Activated naive CD4-positive, alpha-beta T cell treated with anti-CD3 and anti-CD28 coated beads, Interleukin-2, amount 50 U/mL, for 16 hours (primary cell): ENCODE data around the gene RNF126.
A peak's percentile ranks its signal among the peaks of the same experiment; 100 is the strongest.
"Not testable (repeated sequence)": the region's sequence is repeated elsewhere in the genome, so short reads cannot be mapped to it uniquely, and the experiment has no call there.

Experiments
- DNase-seq: peaks from one replicate; pipeline ENCODE4 v3.0.0-alpha.2; 2020

Gene RNF126

DNA sequence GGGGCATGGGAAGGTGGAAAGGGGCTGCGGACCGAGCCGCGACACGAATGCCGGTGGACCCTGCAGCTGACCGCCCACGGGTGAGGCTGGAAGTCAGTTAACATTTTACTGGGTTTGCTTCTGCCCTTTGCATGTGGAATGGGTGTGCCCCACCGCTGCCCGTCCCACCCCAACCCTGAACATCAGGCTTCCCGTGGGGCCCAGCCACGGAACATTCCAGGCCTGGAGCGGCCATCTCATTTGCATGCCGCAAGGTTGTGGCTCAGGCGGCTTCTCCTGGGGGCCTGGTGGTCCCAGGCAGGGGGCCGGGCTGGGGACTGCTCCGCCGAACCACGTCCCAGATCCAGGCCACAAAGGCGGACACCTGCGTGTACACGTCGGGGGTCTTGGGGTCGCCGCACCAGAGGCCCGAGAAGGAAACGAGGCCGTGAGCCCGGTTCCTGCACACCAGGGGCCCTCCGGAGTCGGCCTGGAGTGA is 22.5 kb upstream of the RNF126 start:
- no peak for DNase-seq

GRCh38 chr19:682678-683320 is 19.8 kb upstream of the RNF126 start:
- no peak for DNase-seq

DNA sequence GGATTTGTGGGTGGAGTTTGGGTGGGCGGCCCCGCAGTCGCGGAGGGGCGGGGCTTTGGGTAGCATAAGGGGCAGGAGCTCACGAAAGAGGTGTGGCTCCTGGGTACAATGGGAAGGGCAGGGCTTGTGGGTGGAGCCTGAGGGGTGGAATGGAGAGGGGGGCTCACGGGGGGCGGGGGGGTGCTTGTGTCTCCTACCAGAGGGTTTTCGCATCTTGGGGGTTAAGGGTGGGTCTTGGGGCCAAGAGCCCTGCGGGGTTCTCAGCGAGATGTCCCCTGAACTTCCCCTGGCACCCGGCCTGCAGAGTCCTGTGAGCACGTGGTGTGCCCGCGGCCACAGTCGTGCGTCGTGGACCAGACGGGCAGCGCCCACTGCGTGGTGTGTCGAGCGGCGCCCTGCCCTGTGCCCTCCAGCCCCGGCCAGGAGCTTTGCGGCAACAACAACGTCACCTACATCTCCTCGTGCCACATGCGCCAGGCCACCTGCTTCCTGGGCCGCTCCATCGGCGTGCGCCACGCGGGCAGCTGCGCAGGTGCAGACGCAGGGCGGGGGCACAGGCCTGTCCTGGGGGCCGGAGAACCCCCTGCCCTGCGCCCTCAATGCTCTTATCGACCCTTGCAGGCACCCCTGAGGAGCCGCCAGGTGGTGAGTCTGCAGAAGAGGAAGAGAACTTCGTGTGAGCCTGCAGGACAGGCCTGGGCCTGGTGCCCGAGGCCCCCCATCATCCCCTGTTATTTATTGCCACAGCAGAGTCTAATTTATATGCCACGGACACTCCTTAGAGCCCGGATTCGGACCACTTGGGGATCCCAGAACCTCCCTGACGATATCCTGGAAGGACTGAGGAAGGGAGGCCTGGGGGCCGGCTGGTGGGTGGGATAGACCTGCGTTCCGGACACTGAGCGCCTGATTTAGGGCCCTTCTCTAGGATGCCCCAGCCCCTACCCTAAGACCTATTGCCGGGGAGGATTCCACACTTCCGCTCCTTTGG is 18.3 kb upstream of the RNF126 start:
- DNase-seq, result peak; percentile 44

DNA sequence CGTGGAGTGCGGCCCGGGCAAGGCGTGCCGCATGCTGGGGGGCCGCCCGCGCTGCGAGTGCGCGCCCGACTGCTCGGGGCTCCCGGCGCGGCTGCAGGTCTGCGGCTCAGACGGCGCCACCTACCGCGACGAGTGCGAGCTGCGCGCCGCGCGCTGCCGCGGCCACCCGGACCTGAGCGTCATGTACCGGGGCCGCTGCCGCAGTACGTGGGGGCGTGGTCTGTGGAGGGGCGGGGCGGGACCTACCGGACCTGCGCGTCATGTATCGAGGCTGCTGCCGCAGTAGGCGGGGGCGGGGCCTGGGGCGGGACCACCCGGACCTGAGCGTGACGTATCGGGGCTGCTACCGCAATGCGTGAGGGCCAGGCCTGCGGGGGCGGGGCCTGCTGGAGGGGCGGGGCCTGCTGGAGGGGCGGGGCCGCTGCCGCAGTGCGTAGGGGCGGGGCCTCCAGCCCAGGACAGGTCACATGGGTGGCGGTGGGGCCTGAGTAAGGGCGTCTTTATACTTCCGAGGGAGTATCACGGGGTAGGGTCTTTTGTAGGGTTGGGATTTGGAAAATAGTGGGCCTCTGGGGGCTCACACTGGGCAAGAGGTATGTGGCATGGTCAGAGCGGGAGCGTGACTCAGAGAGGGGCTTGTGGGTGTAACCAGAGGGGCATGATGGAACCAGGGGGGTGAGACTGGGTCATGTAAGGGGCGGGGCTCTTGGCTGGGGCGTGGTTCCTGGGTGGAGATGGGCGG is 17.4 kb upstream of the RNF126 start:
- DNase-seq, result peak; percentile 99

- peak; percentile 44 for DNase-seq
These were observed 16.6 kb upstream of the RNF126 start for GRCh38 chr19:679418-680286.

DNA sequence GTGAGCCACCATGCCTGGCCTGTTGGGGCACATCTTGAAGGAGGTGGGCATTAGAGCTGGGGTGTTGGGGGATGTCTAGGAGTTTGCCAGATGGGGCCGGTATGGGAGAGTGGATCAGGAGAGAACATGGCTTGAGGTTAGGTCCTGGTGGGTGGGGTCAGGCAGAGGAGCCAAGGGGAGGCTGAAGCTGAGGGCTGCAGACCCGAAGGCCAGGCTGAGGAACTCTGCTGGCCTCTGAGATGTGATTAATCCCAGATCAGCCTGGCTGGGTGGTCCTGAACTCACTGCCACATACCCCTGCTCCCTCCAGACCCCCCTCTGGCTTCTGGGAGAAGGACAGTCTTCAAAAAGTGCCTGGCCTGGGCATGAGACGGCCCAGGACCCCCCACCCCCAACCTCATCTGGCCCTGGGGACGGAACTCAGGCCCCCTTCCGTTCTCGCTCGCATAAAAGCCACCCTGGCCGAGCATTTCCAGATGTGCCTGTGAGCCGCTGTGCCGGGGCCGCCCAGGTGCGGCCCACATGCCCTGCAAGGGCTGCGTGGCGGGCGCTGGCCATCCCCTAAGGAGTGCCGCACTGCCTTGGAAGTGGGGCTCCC is 15.9 kb upstream of the RNF126 start:
- DNase-seq, result no peak

- DNase-seq, result no peak
These were observed 14.8 kb upstream of the RNF126 start for GRCh38 chr19:677601-678436.

GRCh38 chr19:677201-677600 is 14.2 kb upstream of the RNF126 start:
- no peak for DNase-seq

- no peak for DNase-seq
These were observed 13.5 kb upstream of the RNF126 start, which contains the start of gene FSTL3 for GRCh38 chr19:676339-677105. TSS of gene FSTL3 (plus strand) at chr19:676392. CDS start at chr19:676424, 32 bp downstream.

GRCh38 chr19:676007-676338 is 13.0 kb upstream of the RNF126 start:
- DNase-seq, result no peak

GRCh38 chr19:674282-675151 is 11.5 kb upstream of the RNF126 start:
- DNase-seq, result no peak

GRCh38 chr19:670609-671075 is 7.6 kb upstream of the RNF126 start:
- DNase-seq, result no peak

- DNase-seq, result not testable (repeated sequence)
These were observed 5.8 kb upstream of the RNF126 start for GRCh38 chr19:668675-669434.

DNA sequence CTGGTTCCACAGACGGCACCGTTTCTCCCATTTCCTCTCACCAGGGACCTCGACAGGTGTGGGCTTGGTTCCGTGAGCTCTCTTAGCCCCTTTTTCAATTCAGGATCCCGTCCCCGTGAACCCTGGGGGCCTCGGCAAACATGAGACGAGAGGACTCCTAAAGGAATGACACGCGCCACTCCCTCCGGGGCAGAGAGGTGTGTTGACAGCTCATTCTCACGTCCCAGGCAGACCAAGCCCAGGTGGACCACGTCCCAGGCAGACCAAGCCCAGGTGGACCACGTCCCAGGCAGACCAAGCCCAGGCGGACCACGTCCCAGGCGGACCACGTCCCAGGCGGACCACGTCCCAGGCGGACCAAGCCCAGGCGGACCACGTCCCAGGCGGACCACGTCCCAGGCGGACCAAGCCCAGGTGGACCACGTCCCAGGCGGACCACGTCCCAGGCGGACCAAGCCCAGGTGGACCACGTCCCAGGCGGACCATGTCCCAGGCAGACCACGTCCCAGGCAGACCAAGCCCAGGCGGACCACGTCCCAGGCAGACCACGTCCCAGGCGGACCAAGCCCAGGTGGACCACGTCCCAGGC is 4.1 kb upstream of the RNF126 start:
- DNase-seq, result not testable (repeated sequence)

GRCh38 chr19:664913-665443 is 2.0 kb upstream of the RNF126 start:
- DNase-seq, result peak; percentile 87

DNA sequence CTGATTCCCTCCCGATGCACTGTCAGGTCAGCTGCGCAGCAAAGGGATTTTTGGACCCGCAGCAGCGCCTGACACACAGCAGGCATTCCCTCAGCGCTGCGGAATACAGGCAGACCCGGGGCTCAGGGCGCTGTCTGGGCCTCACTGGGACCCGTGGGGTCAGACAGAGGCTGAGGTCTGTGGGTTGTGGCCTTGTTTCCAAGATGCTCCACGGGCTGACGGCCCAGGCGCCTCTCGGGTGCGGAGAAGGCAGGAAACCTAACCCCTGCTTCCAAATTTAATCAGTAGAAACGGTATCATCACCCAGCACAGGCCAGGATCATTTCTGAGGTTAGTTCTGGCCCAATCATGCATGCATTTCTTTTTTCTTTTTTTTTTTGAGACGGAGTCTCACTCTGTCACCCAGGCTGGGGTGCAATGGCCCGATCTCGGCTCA is 686 bp upstream of the RNF126 start:
- DNase-seq, result no peak
